H9 (cell line): ENCODE data around the gene ALG1L2. TPM values are rescaled to one million over a fixed set of nuclear protein-coding genes. Genes with fewer than 3 reads are reported as not detected.
"Not testable (repeated sequence)": the region's sequence is repeated elsewhere in the genome, so short reads cannot be mapped to it uniquely, and the experiment has no call there.

ENCODE experiments used
- DNase-seq: peaks from one replicate; pipeline ENCODE4 v3.0.0-alpha.2; 2017
- H2AFZ ChIP-seq: one replicate; pipeline ENCODE4 v1.6.1; 2013; ENCODE audit warnings: mild to moderate bottlenecking, low read length, control low read depth, moderate library complexity
- H2AK5ac ChIP-seq: 2 replicates; pipeline ENCODE4 v1.6.1; 2013; ENCODE audit warnings: low read length, control low read depth, mixed read lengths; ENCODE audit not compliant: insufficient read length
- H2BK120ac ChIP-seq: one replicate; pipeline ENCODE4 v1.6.1; 2013; ENCODE audit warnings: low read depth, mild to moderate bottlenecking, low read length, control low read depth, inconsistent platforms; ENCODE audit not compliant: poor library complexity, severe bottlenecking
- H2BK12ac ChIP-seq: 2 replicates; pipeline ENCODE4 v1.6.1; 2013; ENCODE audit warnings: low read length, control low read depth, mixed read lengths, low read depth; ENCODE audit not compliant: insufficient read length
- H2BK15ac ChIP-seq: 2 replicates; pipeline ENCODE4 v1.6.1; 2013; ENCODE audit warnings: low read depth, low read length, control low read depth
- H2BK20ac ChIP-seq: one replicate; pipeline ENCODE4 v1.6.1; 2013; ENCODE audit warnings: low read depth, mild to moderate bottlenecking, low read length, control low read depth, inconsistent platforms; ENCODE audit not compliant: poor library complexity, severe bottlenecking
- H2BK5ac ChIP-seq: 2 replicates; pipeline ENCODE4 v1.6.1; 2013; ENCODE audit warnings: low read length, control low read depth, mixed read lengths; ENCODE audit not compliant: insufficient read length
- H3K14ac ChIP-seq: 2 replicates; pipeline ENCODE4 v1.6.1; 2013; ENCODE audit warnings: low read length, control low read depth; ENCODE audit not compliant: insufficient read depth
- H3K18ac ChIP-seq: 2 replicates; pipeline ENCODE4 v1.6.1; 2013; ENCODE audit warnings: low read depth, mild to moderate bottlenecking, mixed read lengths, low read length, control low read depth; ENCODE audit not compliant: insufficient read length
- H3K23ac ChIP-seq: 2 replicates; pipeline ENCODE4 v1.6.1; 2013; ENCODE audit warnings: low read length, control low read depth, mixed read lengths, low read depth; ENCODE audit not compliant: insufficient read length
- H3K23me2 ChIP-seq: 2 replicates; pipeline ENCODE4 v1.6.1; 2013; ENCODE audit warnings: low read depth, mild to moderate bottlenecking, mixed read lengths, low read length, control low read depth; ENCODE audit not compliant: insufficient read length, poor library complexity, severe bottlenecking
- H3K27ac ChIP-seq: 2 replicates; pipeline ENCODE4 v1.5.1; 2013; ENCODE audit warnings: low read length, control low read depth, mixed read lengths, low read depth; ENCODE audit not compliant: insufficient read length
- H3K27me3 ChIP-seq: 2 replicates; pipeline ENCODE4 v1.6.1; 2013; ENCODE audit warnings: low read length, control low read depth, inconsistent platforms; ENCODE audit not compliant: insufficient read depth
- H3K4ac ChIP-seq: 2 replicates; pipeline ENCODE4 v1.6.1; 2013; ENCODE audit warnings: low read depth, mild to moderate bottlenecking, control low read depth, inconsistent platforms, low read length, moderate library complexity
- H3K4me1 ChIP-seq: 2 replicates; pipeline ENCODE4 v1.6.1; 2013; ENCODE audit warnings: low read length, control low read depth, inconsistent platforms; ENCODE audit not compliant: insufficient read depth
- H3K4me2 ChIP-seq: 2 replicates; pipeline ENCODE4 v1.6.1; 2013; ENCODE audit warnings: low read length, control low read depth, mixed read lengths; ENCODE audit not compliant: insufficient read length, insufficient read depth
- H3K56ac ChIP-seq: 2 replicates; pipeline ENCODE4 v1.6.1; 2013; ENCODE audit warnings: low read depth, mild to moderate bottlenecking, mixed read lengths, low read length, control low read depth; ENCODE audit not compliant: insufficient read length
- H3K79me1 ChIP-seq: 2 replicates; pipeline ENCODE4 v1.6.1; 2013; ENCODE audit warnings: low read depth, mild to moderate bottlenecking, moderate library complexity, low read length, control low read depth, inconsistent platforms; ENCODE audit not compliant: insufficient read depth, poor library complexity, severe bottlenecking
- H3K79me2 ChIP-seq: 2 replicates; pipeline ENCODE4 v1.6.1; 2013; ENCODE audit warnings: low read length, control low read depth, inconsistent platforms; ENCODE audit not compliant: insufficient read depth
- H3K9ac ChIP-seq: 2 replicates; pipeline ENCODE4 v1.6.1; 2013; ENCODE audit warnings: low read length, control low read depth, mixed read lengths; ENCODE audit not compliant: insufficient read length; ENCODE audit errors: extremely low read depth
- H3K9me3 ChIP-seq: one replicate; pipeline ENCODE4 v1.6.1; 2013; ENCODE audit warnings: low read depth, low read length, inconsistent platforms; ENCODE audit not compliant: control insufficient read depth
- H3T11ph ChIP-seq: one replicate; pipeline ENCODE4 v1.6.1; 2013; ENCODE audit warnings: mild to moderate bottlenecking, low read length, control low read depth, inconsistent platforms
- H4K20me1 ChIP-seq: one replicate; pipeline ENCODE4 v1.6.1; 2013; ENCODE audit not compliant: control insufficient read depth, insufficient read length, insufficient read depth
- H4K5ac ChIP-seq: 2 replicates; pipeline ENCODE4 v1.6.1; 2013; ENCODE audit warnings: low read depth, mild to moderate bottlenecking, mixed read lengths, low read length, control low read depth; ENCODE audit not compliant: insufficient read length
- H4K8ac ChIP-seq: replicated peaks from 2 replicates; pipeline ENCODE4 v1.6.1; 2013; ENCODE audit warnings: low read length, control low read depth, mixed read lengths, low read depth; ENCODE audit not compliant: insufficient read length
- H4K91ac ChIP-seq: 2 replicates; pipeline ENCODE4 v1.6.1; 2013; ENCODE audit warnings: low read depth, mild to moderate bottlenecking, moderate library complexity, mixed read lengths, low read length, control low read depth; ENCODE audit not compliant: insufficient read length
- H3K27ac Mint-ChIP-seq, 3 experiments: 2 replicates in 2 of 3; 3 replicates in 1 of 3; pipeline ENCODE4 v1.8.0; 2020 to 2021; ENCODE audit warnings: mixed read lengths in 3 of 3, mild to moderate bottlenecking in 1 of 3, moderate library complexity in 1 of 3
- H3K27me3 Mint-ChIP-seq: 2 replicates; pipeline ENCODE4 v1.8.0; 2021; ENCODE audit warnings: low read depth, mild to moderate bottlenecking, moderate library complexity, mixed read lengths
- H3K36me3 Mint-ChIP-seq, 3 experiments: 2 replicates in 2 of 3; 3 replicates in 1 of 3; pipeline ENCODE4 v1.8.0; 2020 to 2021; ENCODE audit warnings: low read depth in 3 of 3, mixed read lengths in 3 of 3; ENCODE audit not compliant: insufficient read depth in 1 of 3
- H3K4me1 Mint-ChIP-seq, 2 experiments: 2 replicates each; pipeline ENCODE4 v1.8.0; 2020; ENCODE audit warnings: mixed read lengths in 2 of 2
- H3K4me3 Mint-ChIP-seq, 2 experiments: 2 replicates in 1 of 2; 3 replicates in 1 of 2; pipeline ENCODE4 v1.8.0; 2020 to 2021; ENCODE audit warnings: mild to moderate bottlenecking in 2 of 2, mixed read lengths in 2 of 2, moderate library complexity in 1 of 2
- H3K9me3 Mint-ChIP-seq, 2 experiments: 2 replicates in 1 of 2; 3 replicates in 1 of 2; pipeline ENCODE4 v1.8.0; 2020; ENCODE audit warnings: mild to moderate bottlenecking in 2 of 2, mixed read lengths in 2 of 2, moderate library complexity in 1 of 2
- CTCF ChIP-seq: fragments of 200-600 bp; sonication (generic); conservative IDR thresholded peaks from 3 replicates; pipeline ENCODE4 v1.8.0; 2021; ENCODE audit warnings: antibody characterized with exemption, mild to moderate bottlenecking
- WGBS: extraction: QIAGEN DNeasy Blood & Tissue Kit; methylation state at CpG from one replicate; pipeline ENCODE4 v1.1.7; 2013; ENCODE audit warnings: missing lambda C conversion rate, low lambda C conversion rate, mixed read lengths; ENCODE audit not compliant: insufficient read length; ENCODE audit errors: extremely low coverage; 5-methylcytosine and 5-hydroxymethylcytosine counted together
- total RNA-seq: library from RNA; stranded (reverse); gene quantifications from 2 replicates; pipeline ENCODE4 v1.2.1, GENCODE V29; 2021

ALG1L2 gene
- total RNA-seq, 1 experiment from 2014 or later = 1.2 TPM

- no peak for TF ChIP-seq CTCF
- Histone ChIP-seq H3K79me2 (no peaks in the 10 kb centered on the region), H3K14ac (no peak overlapping the region), H2BK120ac (no peak overlapping the region), H2BK20ac (no peak overlapping the region), H3K9me3 (no peaks in the 10 kb centered on the region), H4K20me1 (no peaks in the 10 kb centered on the region), H3K18ac (no peak overlapping the region), H2AK5ac (no peak overlapping the region), H2BK5ac (no peak overlapping the region), H4K91ac (no peak overlapping the region), H3K4me2 (no peak overlapping the region), H3K56ac (no peak overlapping the region), H4K5ac (no peak overlapping the region), H3K27me3 (no peaks in the 10 kb centered on the region), H4K8ac (no peak overlapping the region), H3K4me1 (no peaks in the 10 kb centered on the region), H2BK15ac (no peak overlapping the region), H3T11ph (no peak overlapping the region), H3K9ac (no peak overlapping the region), H2BK12ac (no peak overlapping the region), H3K4ac (no peak overlapping the region), H3K79me1 (no peaks in the 10 kb centered on the region), H2AFZ (no peak overlapping the region), H3K23ac (no peak overlapping the region), H3K27ac (no peak overlapping the region), H3K23me2 (no peaks in the 10 kb centered on the region)
- Mint-ChIP-seq H3K36me3 (peaks cover 9 to 23% (median 18%) of the 10 kb centered on the region in 3 experiments), H3K27me3 (no peaks in the 10 kb centered on the region), H3K9me3 (peaks cover 3 to 9% of the 10 kb centered on the region in 2 experiments; a peak in 3 of 5 replicates), H3K4me3 (no peak overlapping the region), H3K27ac (no peak overlapping the region), H3K4me1 (peaks cover 5 to 7% of the 10 kb centered on the region in 2 experiments; a peak in 3 of 4 replicates)
- no peak for DNase-seq
Measured at GRCh38 chr3:130117933-130118332, 36.3 kb downstream of the ALG1L2 start.

- not testable (repeated sequence) for H2BK20ac ChIP-seq, H3K23ac ChIP-seq, H2BK12ac ChIP-seq, H3K56ac ChIP-seq, H2AFZ ChIP-seq, DNase-seq, H3K27ac ChIP-seq, H3K4ac ChIP-seq, H2AK5ac ChIP-seq, H3K27ac Mint-ChIP-seq, H3K18ac ChIP-seq, H3K9me3 Mint-ChIP-seq, H3K27me3 Mint-ChIP-seq, H3K4me1 Mint-ChIP-seq, H2BK120ac ChIP-seq, H3K23me2 ChIP-seq, H3K4me3 Mint-ChIP-seq, H3K4me1 ChIP-seq, H3K79me1 ChIP-seq, H3T11ph ChIP-seq, H4K20me1 ChIP-seq, H3K9me3 ChIP-seq, H3K9ac ChIP-seq, H3K79me2 ChIP-seq, H4K5ac ChIP-seq, H4K8ac ChIP-seq, H2BK5ac ChIP-seq, H2BK15ac ChIP-seq, H3K14ac ChIP-seq, H3K27me3 ChIP-seq, H3K4me2 ChIP-seq, H4K91ac ChIP-seq
- peaks cover 9 to 19% (median 12%) of the 10 kb centered on the region in 3 experiments for H3K36me3 Mint-ChIP-seq
- no CpG with 5 or more reads among the region's 9 CpGs for WGBS
Measured at GRCh38 chr3:130119824-130120223, 38.2 kb downstream of the ALG1L2 start.
